GM12801 (cell line): ENCODE measurements around the gene RIMBP2.

Experiments used
- TF ChIP-seq, protein P1 (sequence below): IDR thresholded peaks from one replicate; pipeline ENCODE4 v1.5.1; 2011; ENCODE audit warnings: control low read depth; ENCODE audit not compliant: insufficient read length; ENCODE audit errors: extremely low read depth

The RIMBP2 gene

DNA sequence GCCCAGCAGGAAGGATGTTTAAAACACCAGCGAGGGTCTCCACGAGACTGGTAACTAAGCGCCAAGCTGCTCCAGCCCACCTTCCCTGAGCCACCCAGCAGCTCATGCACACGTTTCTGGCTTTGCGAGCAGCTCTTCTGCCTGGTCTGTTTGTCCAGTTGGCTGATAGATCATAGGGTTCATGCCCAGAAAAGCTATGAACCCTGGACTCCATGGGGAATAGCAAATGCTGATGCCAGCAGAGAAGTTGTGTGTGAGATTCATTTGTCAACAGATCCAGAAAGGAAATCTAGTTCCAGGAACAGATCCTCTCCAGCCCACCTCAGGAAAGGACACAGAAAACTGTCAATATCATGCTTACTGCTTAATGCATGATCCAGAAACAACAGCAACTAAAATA, 28.2 kb upstream of the RIMBP2 start:
- TF ChIP-seq, protein P1, sequence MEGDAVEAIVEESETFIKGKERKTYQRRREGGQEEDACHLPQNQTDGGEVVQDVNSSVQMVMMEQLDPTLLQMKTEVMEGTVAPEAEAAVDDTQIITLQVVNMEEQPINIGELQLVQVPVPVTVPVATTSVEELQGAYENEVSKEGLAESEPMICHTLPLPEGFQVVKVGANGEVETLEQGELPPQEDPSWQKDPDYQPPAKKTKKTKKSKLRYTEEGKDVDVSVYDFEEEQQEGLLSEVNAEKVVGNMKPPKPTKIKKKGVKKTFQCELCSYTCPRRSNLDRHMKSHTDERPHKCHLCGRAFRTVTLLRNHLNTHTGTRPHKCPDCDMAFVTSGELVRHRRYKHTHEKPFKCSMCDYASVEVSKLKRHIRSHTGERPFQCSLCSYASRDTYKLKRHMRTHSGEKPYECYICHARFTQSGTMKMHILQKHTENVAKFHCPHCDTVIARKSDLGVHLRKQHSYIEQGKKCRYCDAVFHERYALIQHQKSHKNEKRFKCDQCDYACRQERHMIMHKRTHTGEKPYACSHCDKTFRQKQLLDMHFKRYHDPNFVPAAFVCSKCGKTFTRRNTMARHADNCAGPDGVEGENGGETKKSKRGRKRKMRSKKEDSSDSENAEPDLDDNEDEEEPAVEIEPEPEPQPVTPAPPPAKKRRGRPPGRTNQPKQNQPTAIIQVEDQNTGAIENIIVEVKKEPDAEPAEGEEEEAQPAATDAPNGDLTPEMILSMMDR, result no peak

DNA sequence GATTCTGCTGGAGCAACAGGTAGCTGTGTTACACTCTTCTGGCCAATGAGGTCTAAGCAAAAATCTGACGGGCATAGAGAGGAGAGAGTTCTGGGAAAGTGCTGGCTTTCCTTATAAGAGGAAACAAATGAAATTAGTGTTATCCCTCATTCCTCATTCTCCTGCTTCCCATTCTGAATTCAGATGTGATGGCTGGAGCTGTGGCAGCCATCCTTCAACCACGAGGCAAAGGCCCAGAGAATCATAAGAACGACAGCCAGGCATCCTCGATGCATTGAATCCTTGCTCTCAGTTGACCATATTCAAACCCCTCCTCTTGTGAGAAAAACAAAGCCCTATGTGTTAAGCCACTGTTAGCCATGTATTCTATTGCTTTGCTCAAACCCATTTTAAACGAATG, 27.5 kb upstream of the RIMBP2 start:
- TF ChIP-seq, protein P1, result no peak

DNA sequence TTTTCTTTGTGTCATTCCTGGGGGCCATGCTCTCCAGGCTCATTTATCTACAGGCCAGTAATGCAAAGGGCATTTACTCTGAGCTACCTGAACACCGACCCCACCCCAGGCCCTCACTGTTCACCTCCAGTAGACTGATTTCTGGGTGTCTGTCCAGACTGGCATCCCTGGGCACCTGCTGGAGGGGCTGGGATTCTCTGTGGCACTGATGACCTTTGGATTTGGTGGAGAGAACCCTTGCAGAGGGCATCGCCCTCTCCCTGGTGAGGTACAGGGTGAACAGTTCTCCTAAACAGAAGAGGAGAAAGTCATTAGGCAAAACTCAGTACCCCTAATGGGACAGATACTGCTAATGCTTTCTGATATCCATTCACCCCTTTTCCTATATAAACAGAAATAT, 27.1 kb upstream of the RIMBP2 start:
- TF ChIP-seq, protein P1, result no peak

DNA sequence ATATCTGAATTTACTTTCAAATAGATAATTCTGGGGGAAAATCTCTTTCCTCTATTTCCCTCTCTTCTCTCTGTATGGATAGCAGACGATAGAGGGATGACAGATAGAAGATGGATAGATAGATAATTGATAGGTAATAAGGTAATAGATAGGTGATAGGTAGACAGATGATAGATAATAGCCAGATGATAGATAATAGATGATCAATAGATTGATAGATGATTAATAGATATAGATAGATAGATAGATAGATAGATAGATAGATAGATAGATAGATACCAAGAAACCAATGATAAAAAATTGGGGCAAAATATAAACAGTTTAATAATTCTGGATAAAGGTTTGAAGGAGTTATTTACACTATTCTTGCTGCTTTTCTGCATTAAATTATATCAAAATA, 26.6 kb upstream of the RIMBP2 start:
- TF ChIP-seq, protein P1, result no peak

DNA sequence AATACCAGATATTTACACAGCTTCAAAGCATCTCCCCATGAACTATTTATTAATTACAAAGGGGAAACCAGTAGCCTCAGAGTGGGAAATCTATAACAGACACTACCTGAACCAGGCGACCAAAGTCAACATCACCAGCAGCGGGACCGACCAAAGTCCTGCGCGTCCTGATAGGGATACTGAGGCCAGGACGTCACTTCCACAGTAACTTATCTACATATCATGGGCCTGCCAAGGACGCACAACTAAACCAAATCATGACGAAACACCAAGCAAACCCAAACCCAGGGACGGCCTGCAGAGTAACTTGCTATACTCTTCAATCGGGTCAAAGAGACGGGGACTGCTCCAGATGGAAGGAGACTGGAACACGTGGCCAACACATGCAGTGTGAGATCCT, 26.0 kb upstream of the RIMBP2 start:
- TF ChIP-seq, protein P1, result no peak

DNA sequence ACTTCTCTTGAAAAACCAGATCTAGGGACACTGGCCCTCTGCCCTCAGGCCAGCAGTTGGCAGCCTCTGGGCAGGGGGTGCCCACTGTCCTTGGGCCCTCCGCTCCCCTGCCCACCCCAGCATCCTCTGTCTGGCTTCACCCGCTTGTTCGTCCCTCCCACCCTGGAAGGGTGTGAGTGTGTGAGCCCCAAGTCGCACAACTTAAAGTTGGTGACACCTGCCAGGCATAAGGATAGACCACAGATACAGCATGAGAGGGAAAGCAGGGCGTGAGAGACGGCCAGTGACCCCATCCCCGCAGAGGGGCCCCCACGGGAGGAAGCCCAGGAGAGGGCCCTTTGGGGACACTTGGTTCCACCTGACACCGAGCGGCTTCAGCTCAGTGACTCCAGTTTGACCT, 23.5 kb upstream of the RIMBP2 start:
- TF ChIP-seq, protein P1, result no peak

DNA sequence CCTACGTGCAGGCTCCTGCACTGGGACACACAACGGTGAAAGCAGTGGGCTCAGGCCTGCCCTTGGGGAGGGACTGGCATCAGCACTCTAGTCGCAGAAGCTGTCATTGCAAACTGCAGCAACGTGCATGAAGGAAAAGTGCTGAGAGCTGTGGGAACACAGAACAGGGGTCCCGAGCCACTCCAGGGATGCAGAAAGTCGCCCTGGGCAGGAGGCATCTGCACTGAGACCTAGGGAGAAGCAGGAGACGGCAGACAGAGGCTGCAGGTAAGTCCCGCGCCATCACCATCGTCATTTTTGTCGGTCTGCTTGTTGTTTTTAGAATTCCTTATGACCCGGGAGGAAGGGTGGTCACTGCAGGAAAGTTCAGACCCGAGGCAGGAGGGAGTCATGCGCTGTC, 21.6 kb upstream of the RIMBP2 start:
- TF ChIP-seq, protein P1, result no peak

DNA sequence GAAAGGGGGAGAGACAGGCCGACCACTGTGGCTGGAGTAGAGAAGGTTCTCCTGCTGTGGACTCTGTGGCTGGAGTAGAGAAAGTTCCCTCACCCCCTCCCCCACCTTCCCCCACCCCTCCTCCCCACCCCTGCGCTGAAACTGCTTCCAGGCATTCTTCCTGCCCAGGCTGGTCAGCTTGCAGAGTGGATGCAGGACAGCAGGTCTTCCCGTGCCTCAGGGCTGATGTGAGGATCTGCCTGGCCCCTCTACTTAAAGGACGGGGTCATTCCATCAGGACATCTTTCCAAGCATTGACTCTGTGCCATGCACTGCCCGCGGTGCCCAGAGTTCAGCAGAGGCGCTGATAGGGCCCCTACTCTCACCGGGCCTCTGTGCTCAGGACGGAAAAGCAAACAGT, 13.2 kb upstream of the RIMBP2 start:
- TF ChIP-seq, protein P1, result no peak
